BJ (cell line): ENCODE measurements around the gene JPT1. TPM values are rescaled to one million over a fixed set of nuclear protein-coding genes. Genes with fewer than 3 reads are reported as not detected.
"Not testable (repeated sequence)": the region's sequence is repeated elsewhere in the genome, so short reads cannot be mapped to it uniquely, and the experiment has no call there.

Experiments
- CTCF ChIA-PET: fragments of 350-600 bp; formaldehyde crosslinking; extraction: SDS; loops from one replicate; lab custom pipeline; 2021; ENCODE audit warnings: antibody characterized with exemption, inconsistent platforms; lab: Yijun Ruan, JAX
- POLR2A ChIA-PET: fragments of 300-600 bp; sonication (Branson Sonifier 250); formaldehyde crosslinking; extraction: SDS; loops from one replicate; lab custom pipeline; 2021; ENCODE audit warnings: antibody characterized with exemption; lab: Charles Lee
- DNase-seq: peaks from one replicate; pipeline ENCODE4 v3.0.0-alpha.2; 2011; ENCODE audit warnings: low read depth
- H3K27me3 ChIP-seq: 2 replicates; pipeline ENCODE4 v1.6.0; 2011; ENCODE audit warnings: low read length; ENCODE audit not compliant: control insufficient read depth, insufficient read depth
- H3K36me3 ChIP-seq: 2 replicates; pipeline ENCODE4 v1.5.1; 2011; ENCODE audit warnings: low read length; ENCODE audit not compliant: control insufficient read depth, insufficient read depth
- H3K4me3 ChIP-seq: 2 replicates; pipeline ENCODE4 v1.5.1; 2011; ENCODE audit warnings: low read depth, mild to moderate bottlenecking, control low read depth, low read length
- polyA plus RNA-seq: library from polyadenylated mRNA; depleted of rRNA; stranded (reverse); fragments of >200 nt; gene quantifications from 2 replicates; pipeline ENCODE4 v1.2.3, GENCODE V29; 2011
- TF ChIP-seq, protein P1 (sequence below): IDR thresholded peaks from 2 replicates; pipeline ENCODE4 v1.5.1; 2011; ENCODE audit warnings: low read depth, mild to moderate bottlenecking, control low read depth, inconsistent platforms, low read length, moderate library complexity; ENCODE audit not compliant: insufficient read depth

The JPT1 gene
- polyA plus RNA-seq, 1 experiment, result 111 TPM

DNA sequence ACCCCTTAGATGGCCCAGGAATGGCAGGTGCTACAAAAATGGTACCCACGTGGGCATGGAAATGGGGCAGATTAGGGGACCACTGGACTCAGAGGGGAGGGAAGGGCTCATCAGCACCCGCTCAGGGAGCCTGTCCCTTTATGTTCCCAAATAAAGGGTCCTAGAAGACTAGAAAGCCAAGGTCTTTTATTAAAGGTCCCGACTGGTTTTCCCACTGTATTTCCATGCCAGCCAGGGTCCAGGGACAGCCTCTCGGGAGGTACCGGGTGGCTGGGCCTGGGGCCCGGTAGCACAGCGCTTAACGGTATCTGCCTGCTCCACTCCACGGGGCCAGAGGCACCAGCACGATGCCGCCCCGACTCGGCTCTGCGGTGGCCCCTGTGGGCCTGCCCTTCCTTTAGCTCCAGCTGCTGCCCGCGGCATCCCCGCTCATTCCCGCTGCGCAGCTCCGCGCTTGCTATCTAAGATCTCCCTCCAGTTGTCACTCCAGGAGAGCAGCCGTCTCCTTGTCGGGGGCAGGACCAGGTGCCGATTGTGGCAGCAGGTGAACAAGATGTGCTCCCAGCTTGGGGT lies 24.2 kb downstream of the JPT1 start:
- POLR2A ChIA-PET, result no interaction called here
- CTCF ChIA-PET, result interaction anchor here (0.6 to 4.7 kb wide), 12 partner anchors 9 to 169 kb away, joined by 3 to 78 read pairs (median 8); partner anchors contain the start of genes ARMC7 and SLC16A5

GRCh38 chr17:75129576-75129975 lies 24.7 kb downstream of the JPT1 start:
- H3K4me3 ChIP-seq, result no peak overlapping the region
- no peak for DNase-seq
- no peaks in the 10 kb centered on the region for H3K27me3 ChIP-seq
- POLR2A ChIA-PET, result no interaction called here
- H3K36me3 ChIP-seq, result peaks cover 16% of the 10 kb centered on the region
- CTCF ChIA-PET, result interaction anchor here (0.6 to 4.7 kb wide), 7 partner anchors 9 to 168 kb away, joined by 3 to 78 read pairs (median 8); partner anchors contain the start of genes ARMC7 and SLC16A5
- TF ChIP-seq, protein P1, sequence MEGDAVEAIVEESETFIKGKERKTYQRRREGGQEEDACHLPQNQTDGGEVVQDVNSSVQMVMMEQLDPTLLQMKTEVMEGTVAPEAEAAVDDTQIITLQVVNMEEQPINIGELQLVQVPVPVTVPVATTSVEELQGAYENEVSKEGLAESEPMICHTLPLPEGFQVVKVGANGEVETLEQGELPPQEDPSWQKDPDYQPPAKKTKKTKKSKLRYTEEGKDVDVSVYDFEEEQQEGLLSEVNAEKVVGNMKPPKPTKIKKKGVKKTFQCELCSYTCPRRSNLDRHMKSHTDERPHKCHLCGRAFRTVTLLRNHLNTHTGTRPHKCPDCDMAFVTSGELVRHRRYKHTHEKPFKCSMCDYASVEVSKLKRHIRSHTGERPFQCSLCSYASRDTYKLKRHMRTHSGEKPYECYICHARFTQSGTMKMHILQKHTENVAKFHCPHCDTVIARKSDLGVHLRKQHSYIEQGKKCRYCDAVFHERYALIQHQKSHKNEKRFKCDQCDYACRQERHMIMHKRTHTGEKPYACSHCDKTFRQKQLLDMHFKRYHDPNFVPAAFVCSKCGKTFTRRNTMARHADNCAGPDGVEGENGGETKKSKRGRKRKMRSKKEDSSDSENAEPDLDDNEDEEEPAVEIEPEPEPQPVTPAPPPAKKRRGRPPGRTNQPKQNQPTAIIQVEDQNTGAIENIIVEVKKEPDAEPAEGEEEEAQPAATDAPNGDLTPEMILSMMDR, result no peak

More for the DNA sequence above, 24.2 kb downstream of the JPT1 start:
- Histone ChIP-seq H3K36me3 (peaks cover 16% of the 10 kb centered on the region), H3K4me3 (peak overlapping the region; percentile 66), H3K27me3 (no peaks in the 10 kb centered on the region)
- TF ChIP-seq, protein P1, result no peak
- DNase-seq, result no peak

DNA sequence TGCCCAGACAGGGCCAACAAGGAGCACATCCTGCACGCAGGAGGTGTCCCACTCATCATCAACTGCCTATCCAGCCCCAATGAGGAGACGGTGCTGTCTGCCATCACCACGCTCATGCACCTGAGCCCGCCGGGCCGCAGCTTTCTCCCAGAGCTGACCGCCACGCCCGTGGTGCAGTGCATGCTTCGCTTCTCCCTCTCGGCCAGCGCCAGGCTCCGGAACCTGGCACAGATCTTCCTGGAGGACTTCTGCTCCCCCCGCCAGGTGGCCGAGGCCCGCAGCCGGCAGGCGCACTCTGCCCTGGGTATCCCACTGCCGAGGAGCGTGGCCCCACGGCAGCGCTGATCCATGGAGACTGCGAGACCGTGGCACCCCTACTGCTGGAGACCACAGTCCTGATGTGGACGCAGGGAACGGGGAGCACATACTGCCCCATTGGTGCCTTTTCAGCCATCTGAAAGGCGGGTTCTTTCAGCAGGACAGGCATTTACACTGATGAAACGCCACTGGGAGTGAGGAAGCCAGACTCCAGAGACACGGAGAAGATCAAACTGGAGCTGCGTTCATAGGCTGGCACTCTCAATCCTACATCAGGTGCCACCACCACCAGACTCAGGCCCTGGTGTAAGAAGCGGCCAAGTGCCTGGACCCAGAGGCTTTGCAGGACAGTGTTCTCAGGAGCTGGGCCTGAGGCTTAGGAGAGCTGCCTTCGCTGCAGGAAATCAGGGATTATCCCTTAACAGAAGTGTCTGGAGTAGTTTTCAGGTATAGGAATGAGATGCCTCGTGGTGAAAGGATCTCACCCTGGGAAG lies 25.4 kb downstream of the JPT1 start:
- POLR2A ChIA-PET, result no interaction called here
- CTCF ChIA-PET, result interaction anchor here (1.7 to 6.9 kb wide), 5 partner anchors 8 to 41 kb away, joined by 4 to 78 read pairs (median 34); partner anchors contain the start of genes ARMC7 and SLC16A5
- Histone ChIP-seq H3K4me3 (no peak overlapping the region), H3K36me3 (peaks cover 16% of the 10 kb centered on the region), H3K27me3 (no peaks in the 10 kb centered on the region)
- DNase-seq, result no peak
- TF ChIP-seq, protein P1, result no peak

DNA sequence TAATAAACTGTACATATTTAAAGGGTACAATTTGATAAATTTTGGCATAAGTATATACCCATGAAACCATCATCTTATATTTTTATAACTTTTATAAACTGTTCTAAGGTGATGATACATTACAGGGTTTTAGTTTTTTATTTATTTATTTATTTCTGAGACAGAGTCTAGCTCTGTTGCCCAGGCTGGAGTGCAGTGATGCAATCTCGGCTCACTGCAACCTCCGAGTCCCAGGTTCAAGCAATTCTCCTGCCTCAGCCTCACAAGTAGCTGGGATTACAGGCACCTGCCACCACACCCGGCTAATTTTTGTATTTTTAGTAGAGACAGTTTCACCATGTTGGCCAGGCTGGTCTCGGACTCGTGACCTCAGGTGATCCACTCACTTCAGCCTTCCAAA lies 26.4 kb downstream of the JPT1 start:
- H3K4me3 ChIP-seq, POLR2A ChIA-PET, DNase-seq, H3K27me3 ChIP-seq: not testable (repeated sequence)
- peaks cover 16% of the 10 kb centered on the region for H3K36me3 ChIP-seq
- CTCF ChIA-PET, result interaction anchor here (4.7 to 6.9 kb wide), 2 partner anchors 7 to 14 kb away, joined by 34 to 49 read pairs; no protein-coding TSS in a partner anchor

GRCh38 chr17:75126954-75127353 lies 27.4 kb downstream of the JPT1 start:
- POLR2A ChIA-PET, result interaction anchor here (0.6 kb wide), 1 partner anchor 48 kb away, joined by 3 read pairs; no protein-coding TSS in a partner anchor

More at GRCh38 chr17:75126954-75127353, 27.4 kb downstream of the JPT1 start:
- Histone ChIP-seq H3K27me3 (no peaks in the 10 kb centered on the region), H3K36me3 (peaks cover 16% of the 10 kb centered on the region), H3K4me3 (no peak overlapping the region)
- CTCF ChIA-PET, result interaction anchor here (6.9 kb wide), 1 partner anchor 13 kb away, joined by 49 read pairs; no protein-coding TSS in a partner anchor
- DNase-seq, result no peak
- TF ChIP-seq, protein P1, result no peak
